NCI-H446 (cell line): Measurements from ENCODE around the gene TBC1D16.

Experiments
- DNase-seq, 2 experiments: peaks; one replicate each; lab custom pipeline; 2025; lab: John Stamatoyannopoulos, UW

TBC1D16 gene

DNA sequence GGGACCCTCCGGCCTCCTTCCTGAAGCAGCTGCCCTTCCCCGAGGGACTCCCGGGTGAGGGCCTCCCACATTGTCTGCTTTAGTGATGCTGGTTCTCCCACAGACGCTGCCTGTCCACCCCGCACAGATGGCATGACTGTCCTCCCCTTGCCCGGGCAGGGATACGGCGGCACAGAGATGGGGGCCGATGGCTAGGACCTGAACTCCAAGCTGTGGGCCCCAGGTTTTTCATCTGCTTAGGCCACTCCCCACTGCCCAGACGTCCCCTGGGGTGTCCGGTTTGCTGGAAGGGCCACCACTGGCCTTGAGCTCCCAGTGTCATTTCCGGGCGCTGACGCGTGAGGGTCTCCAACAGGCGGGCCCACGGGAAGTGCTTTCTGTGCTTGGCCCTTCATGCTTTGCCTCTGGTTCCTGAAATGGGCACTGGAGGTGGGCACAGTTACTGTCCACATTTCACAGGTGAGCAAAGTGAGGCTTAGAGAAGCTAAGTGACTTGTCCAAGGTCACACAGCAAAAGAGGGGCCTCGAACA is 109.0 kb downstream of the TBC1D16 start:
- no peak for DNase-seq

DNA sequence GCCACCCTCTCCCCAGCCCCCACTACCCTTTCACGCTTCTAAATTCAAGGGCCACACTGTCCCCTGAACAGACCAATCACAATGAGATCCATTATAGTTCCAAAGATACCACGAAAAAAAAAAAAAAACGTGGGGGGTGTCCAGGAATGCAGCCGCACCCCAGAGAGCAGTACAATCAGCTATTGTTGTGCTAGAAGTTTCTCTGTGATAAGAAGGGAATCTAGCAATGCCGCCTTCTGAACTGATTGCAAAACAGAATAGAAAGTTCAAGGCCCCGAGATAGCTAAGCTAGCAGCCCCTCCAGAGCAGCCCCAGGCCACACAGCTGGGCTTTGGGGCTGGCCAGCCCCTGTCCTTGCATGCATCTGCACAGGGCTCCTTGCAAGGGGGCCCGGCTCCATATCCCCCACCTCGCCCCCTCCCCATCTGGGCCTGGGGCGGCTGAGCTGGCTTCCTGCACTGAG is 109.5 kb downstream of the TBC1D16 start:
- no peak for DNase-seq

DNA sequence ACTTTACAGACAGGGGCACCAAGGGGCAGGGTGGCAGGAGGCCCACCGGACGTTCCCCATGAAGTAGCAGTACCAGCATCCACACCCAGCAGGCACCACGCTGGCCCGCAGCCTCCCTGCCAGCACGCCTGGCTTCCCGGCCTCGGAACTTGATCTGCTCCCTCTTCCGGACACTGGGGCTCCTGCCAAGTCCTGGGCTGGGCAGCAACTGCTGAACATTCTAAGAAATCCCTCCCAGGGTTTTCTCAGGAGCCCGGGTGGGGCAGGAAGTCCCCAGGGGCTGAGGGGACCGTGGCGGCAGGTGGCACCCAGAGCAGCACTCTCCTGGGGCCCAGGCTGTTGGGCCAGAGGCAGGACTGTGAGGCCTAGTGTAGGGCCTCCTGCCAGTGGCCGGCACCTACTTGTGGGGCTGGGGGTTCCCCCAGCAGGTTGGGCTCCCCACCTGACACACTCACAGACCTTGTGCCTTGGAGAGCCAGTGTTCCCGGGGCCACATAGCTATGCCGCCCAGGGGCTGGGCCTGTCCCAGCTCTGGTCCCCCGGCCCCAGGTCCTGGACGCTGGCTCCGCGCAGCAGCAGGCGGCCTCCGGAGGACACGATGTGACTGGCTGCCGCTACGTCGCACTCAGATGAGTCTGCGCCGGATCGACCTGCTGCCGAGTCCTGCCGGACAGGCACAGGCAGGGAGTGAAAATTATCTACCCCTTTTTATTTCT is 110.3 kb downstream of the TBC1D16 start:
- peak in 1 of 2 experiments; percentile 48 for DNase-seq

DNA sequence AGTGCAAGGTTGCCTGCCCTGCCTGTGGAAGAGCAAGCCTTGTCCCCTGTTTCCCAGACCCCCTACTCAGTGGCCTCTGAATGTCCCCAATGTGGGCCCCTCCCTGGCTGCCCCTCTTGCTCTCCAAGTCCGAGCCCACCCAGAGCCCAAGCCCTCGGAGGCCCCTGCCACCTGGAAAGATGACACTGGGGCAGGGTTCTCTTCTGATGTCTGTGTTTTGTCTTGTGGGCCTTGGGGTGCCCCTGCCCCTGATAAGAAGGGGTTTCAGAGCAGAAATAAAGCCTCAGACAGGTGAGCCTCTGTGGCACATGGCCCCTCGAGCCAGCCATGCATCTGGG is 111.1 kb downstream of the TBC1D16 start:
- DNase-seq = no peak

DNA sequence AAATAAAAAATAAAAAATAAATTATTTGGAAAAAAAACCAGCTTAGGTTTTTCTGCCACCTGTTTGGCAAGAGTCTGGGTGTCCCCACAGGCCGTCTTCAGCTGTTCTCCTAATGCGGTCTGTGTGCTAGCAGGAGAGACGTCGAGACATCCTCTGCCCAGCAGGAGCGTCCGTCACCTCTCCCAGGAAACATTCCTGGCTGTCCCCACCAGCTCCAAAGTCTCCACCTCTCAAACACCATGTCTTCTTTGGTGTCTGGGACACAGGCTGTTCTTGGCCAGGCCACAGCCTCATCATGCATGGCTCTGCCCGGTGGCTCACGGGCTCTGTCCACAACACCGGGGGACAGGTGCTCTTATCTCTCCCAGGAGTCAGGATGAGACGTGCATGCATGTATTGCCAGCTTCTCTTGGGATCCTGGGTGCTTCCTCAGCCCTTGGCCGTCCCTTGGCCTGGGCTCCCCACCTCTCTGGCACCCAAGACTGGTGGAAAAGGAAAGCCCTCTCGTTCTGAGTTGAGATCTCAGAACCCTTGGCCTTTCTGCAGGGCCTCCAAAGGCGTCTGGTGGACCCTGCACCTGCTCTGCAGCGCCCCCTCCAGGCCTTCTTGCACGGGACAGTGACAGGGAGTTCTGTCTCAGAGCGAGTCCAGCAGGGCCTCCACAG is 111.6 kb downstream of the TBC1D16 start:
- peak in 1 of 2 experiments; percentile 50 for DNase-seq

DNA sequence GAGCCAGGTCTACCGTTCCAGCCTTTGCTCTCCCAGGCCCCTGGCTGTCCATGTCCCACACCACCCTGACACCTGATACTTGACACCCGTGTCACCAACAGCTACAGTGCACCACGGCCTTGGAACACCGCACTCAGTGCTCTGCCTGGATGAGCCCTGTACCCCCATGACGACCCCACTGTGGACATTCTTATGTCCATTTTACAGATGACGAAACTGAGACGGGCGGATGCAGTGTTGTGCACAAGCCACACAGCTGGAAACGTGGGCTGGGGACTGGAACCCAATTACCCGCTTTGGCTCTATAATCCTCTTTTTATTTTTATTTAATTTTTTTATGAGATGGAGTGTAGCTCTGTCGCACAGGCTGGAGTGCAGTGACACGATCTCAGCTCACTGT is 112.9 kb downstream of the TBC1D16 start:
- no peak for DNase-seq

DNA sequence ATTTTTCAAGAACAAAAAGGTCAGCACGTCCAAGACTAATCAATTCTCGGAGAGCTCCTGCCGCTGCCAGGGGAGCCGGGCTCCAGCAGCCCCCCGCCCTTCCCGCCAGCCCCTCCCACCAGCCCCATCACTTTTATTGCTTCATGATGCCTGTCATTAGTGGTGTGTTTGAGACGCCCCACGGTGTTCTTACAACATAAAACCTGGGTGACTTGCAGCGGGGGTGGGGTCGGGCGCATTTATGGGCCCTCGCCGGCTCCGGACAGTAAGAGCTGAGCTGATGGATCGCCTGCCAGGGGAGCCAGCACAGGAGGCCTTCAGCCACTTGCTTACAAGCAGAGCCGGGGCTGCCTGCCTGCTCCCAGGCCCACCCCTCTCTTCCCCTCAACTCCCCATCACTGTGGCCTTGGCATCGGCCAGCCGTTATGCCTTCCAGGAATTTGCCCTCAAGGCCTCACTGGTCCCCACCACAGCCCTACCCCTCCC is 113.5 kb downstream of the TBC1D16 start:
- DNase-seq = no peak

DNA sequence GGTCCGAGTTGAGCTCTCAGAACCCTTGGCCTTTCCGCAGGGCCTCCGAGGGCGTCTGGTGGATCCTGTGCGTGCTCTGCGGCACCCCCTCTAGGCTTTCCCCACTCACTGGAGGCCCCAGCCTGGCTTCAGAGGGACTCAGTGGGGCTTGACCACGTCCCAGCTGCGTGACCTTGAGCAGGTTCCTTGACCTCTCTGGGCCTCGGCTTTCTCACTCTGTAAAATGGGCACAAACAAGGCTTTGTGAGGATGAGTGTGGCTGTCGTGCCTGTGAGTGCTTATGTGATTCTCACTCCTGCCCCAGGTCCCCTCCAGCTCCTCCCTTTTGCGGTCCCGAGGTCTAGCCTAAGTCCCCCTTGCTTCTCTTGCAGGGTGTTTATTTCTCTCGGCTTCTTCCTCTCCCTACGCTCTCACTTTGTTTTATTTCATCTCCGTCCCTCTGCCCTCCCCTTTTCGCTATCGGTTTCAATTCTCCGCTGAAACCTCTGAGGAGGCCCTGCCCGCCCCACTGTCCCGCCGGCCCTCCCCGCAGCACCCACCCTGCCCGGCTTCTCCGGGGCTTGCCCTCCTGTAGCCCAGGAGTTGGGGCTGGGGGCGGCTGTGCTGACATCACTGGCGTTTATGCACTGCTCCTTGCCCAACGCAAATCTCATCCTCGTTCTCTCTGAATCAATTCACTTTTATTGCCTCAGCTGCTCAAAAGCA is 114.1 kb downstream of the TBC1D16 start:
- DNase-seq = no peak

DNA sequence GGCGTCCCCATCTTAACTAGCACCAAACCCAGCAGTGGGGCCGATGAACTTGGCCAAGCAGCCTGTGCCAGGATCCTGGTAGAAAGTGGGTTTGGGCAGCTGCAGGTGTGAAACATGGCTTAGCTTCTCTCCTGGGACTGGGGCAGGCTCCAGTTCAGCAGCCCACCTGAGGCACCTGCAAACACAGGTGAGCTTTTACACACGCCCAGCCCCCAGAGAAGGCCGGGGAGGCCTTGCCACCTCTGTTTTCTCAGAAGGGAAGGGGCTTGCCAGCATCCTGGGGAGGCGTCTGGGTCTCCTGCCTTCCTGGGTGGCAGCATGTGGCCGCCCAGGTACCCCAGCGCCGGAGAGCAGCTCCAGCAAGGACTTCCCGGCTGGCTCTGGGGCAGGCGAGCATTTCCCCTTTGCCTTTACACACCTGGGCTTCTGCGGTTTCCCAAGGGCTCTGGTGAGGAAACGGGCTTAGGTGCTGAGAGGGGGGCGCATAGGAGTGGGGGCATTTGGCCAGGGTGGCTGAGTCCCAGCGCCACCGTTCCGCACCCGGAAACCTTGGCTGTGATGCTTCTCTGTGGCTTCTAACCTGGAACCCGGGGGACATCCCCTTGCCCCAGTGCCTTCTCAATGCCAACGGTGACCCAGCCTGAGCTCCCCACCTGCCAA is 114.8 kb downstream of the TBC1D16 start:
- DNase-seq = no peak

DNA sequence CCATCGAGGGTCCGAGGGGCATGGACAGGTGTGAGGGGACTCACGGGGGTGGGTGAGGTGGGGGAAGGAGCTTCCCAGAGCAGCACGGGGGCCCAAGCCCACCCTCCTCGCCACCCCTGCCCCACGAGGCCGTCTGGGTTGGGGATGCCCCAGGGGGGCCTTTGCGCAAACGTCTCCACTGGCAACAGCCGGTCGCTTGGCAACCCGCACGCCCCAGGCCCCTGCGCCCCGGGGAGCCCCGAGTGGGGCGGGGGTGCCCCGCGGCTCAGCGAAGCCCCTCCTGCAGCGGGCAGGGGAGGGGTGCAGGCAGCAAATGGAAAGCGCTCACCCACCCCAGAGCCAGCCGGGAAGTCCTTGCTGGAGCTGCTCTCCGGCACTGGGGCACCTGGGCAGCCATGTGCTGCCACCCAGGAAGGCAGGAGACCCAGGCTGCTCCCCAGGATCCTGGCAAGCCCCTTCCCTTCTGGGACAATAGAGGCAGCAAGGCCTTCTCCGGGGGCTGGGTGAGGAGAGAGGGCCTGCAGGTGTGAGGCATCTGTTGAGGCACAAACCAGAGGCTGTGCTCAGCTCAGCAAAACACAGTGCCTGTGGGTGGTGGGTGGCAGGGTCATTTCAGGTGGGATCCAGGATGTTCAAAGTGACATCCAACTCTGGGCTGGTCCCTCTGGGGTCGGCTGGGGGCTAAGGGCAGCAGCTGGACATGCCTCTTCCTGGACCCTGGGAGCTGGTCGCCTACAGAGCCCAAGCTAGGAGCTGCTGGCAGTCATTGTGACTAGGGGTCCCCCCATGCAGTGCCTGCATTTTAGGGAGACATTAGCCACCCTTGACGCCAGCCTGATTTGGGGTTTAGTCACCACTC is 115.6 kb downstream of the TBC1D16 start:
- DNase-seq = no peak

DNA sequence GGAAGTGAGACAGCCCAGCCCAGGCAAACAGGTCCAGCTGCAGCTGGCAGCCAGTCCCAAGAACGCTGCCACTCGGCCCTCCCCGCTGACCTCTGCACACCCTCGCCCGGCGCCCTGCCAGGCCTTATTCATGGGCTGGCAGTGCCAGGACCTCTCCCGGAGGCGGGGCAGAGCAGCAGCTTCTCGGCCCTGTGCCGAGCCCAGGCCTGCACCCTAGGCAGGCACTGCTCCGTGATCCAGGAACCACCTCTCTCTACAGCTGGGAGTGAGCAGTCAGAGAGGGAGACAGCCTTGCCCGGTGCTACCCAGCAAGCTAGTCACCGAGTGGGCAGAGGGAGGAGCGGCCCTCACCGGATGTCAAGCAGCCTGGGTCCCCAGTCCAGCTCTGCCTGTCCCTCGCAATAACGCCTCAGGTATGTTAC is 116.5 kb downstream of the TBC1D16 start:
- DNase-seq = peak in 1 of 2 experiments; percentile 72

DNA sequence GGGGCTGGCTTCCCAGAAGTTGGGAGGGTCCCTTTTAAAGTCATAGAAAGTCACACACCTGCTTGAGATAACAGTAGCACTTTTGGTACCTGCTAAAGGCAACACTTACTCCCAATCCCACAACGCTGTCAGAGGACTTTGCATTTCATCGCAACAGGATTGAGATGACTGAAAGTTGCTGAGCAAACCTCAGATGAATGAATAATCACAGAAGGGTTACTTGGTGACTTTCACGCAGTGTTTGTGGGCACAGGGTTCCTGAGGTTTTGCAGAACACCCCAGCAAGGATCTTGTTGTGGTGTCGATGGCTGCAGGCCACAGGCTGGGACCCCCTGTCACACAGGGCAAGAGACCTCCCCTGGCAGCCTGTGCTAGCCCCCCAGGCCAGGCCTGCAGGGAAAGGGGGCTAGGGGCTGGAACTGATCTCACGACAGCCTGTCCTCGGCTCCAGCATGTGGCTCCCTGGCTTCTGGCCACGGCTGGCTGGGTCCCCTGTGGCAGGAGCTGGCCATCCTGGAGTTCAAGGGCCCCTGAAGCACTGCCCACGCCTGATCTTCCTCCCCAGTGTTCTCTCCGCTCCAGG is 117.0 kb downstream of the TBC1D16 start:
- DNase-seq = no peak

DNA sequence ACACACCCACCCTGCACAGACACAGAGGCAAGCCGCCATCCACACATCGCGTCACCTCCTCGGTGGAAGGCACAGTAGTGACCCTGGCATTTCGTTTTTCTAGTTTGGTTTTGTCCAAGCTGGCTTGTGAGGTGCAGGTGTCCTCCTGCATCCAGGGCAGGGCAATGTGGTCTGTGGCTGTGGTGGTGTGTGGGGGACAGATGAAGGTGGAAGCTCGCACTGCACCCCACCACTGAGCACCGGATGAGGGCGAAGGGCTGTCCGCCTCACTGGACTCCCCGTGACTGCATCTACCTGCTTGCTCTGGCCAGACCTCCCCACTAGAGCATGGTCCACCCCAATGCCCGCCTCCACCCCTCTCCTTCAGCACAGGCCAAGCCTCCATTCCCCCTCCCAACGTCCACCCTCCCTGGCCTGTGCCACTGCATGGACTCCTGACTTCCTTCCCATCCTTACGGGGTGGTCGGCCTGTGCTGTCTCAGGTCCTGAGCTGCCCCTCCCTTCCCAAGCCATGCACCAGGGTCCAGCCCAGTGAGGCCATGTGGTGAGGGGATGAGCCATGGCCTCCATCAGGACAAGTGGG is 117.7 kb downstream of the TBC1D16 start:
- DNase-seq = no peak

DNA sequence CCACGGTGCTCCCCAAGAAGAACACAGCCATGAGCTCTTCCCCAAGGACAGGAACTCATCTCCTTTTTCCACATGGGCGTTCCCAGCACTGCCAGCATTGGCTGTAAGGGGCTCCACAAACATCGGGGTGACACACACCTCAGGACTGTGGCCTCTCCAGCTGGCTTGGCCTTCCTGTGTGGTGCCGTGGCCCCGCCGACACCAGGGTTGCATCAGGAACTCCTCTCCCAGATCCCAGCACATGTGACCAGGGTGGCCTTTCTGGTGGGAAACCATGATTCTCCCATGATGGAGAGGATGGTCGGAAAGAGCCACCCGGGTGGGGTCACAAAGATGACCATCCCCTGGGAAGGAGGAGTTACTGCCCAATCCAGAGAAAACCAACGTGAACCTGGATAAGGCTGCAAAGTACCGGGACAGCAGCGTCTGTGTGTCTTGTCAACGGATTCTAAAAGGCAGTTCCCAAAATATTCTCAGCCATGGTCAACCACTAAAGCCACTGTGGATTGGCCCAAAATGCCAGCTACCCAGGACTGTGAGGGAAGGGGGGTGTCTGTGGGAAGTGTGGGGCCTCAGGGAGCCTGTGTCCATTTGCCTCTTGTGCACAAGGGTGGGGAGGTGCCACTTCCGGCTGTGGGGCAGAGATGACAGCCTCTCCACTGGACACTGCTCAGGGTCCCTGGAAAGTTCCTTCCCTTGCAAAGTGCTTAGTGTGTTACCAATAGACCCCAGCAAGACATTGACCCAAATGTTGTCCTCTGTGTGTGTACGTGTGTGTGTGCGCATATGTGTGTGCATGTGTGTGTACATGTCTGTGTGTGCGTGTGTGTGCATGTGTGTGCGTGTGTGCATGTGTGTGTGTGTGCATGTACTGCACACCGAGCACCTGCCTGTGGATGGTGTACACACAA is 118.4 kb downstream of the TBC1D16 start:
- DNase-seq = no peak

DNA sequence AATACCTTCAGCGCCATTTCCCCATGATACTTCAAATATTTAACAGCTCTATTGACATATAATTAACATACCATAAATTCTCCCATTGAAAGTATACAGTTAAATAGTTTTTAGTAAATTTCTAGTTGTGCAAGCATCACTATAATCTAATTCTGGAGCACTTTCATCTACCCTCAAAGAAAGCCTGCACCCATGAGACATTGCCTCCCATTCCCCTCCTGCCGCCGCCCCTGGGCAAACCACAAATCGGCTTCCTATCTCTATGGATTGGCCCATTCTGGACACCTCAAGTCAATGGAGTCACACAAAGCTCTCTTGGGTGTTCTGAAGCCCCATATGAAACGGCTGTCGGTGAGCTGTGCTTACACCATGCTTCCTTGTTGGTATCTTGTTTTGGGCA is 119.2 kb downstream of the TBC1D16 start:
- no peak for DNase-seq

DNA sequence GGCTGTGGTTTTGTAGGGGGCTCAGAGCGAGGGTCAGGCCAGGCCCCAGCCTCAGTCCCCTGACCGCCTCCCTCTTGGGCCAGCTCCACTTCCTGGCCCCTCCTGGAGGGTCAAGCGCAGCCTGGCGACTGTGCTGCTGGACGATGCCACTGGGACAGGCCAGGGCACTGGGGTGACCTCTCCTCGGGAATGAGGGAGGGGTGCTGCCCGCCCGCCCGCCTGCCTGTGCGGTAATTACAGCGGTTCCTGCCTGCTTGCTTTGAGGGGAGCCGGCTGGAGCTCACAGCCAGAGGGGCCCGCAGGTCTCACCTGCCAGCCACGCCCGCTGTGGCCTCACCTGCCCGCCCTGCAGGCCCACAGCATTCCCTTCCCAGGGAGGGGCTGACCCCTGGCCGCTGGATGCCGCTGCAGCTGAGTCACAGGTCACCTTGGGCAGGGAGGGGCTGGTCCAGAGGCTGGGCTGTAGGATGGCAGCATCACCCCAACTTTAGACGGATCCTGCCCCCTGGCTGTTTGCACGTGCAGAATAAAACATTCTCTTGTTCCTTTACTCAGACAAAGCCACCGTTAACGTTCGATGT is 119.7 kb downstream of the TBC1D16 start:
- DNase-seq = no peak

DNA sequence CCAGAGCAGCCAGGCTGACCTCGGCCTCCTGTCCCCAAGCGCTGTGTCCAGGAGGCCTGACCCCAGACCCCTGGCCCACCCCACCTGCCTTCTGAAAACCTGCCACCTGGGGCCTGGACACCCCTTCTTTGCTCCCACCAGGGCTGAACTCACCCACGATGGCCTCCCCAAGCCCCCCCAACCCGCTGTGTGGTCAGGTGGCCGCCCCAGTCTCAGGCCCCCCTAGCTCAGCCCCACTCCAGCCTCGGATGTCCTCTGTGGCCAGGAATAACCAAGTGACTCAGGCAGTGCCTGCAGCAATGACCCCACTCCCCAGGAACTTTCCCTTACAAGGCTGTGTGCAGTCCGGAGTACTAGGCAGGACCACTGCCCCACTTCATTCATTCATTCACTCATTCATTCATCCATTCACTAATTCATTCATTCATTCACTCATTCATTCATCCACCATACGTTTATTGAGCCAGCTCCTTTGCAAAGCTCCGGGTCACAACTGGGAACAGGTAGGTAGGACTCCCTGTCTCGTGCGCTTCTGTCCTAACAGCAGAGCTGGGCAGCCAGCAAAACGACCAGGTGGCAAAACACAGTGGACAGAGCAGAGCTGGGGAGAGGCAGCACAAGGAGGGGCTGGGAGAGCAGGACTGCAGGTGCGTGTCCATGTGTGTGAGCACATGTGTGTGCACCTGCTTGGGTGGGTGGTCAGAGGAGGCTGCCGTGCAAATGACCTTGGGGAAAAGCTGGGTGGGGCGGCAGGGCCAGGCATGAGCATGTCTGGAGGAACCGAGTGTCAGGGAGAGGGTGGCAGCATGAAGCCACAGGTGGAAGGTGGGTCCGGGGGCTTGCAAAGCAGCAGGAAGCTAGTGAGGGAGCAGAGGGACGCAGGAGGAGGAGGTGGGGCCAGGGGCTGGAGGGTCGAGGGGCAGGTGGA is 120.6 kb downstream of the TBC1D16 start:
- no peak for DNase-seq
